HEK293 (cell line): ENCODE results near the gene FHIT.

Source experiments
- CTCF ChIA-PET: fragments of 350-600 bp; formaldehyde crosslinking; extraction: SDS; loops from one replicate; lab custom pipeline; 2021; ENCODE audit warnings: antibody characterized with exemption; lab: Yijun Ruan, JAX
- POLR2A ChIA-PET: fragments of 300-600 bp; formaldehyde crosslinking; extraction: SDS; loops from one replicate; lab custom pipeline; 2020; ENCODE audit warnings: antibody characterized with exemption, inconsistent platforms; lab: Yijun Ruan, JAX
- H3K27ac ChIP-seq: fragments of 200-500 bp; sonication (Bioruptor generic); 2 replicates; pipeline ENCODE4 v1.5.1; 2014; ENCODE audit warnings: low read depth, low read length, control low read depth, inconsistent platforms; ENCODE audit errors: extremely low read depth
- H3K36me3 ChIP-seq, 2 experiments: fragments of 200-500 bp in 1 of 2; sonication (Bioruptor generic) in 1 of 2; 1 replicate in 1 of 2; 2 replicates in 1 of 2; pipeline ENCODE4 v1.5.1; 2014 to 2017; ENCODE audit warnings: inconsistent platforms in 2 of 2, low read length in 2 of 2; ENCODE audit not compliant: control insufficient read depth in 2 of 2, insufficient read depth in 1 of 2
- H3K4me1 ChIP-seq: fragments of 200-500 bp; sonication (Bioruptor generic); 2 replicates; pipeline ENCODE4 v1.5.1; 2014; ENCODE audit warnings: mild to moderate bottlenecking, low read length, inconsistent platforms; ENCODE audit not compliant: control insufficient read depth, insufficient read depth
- H3K4me3 ChIP-seq: 2 replicates; pipeline ENCODE4 v1.5.1; 2011; ENCODE audit warnings: low read depth, mild to moderate bottlenecking, control low read depth, low read length, moderate library complexity
- H3K9me3 ChIP-seq: fragments of 200-500 bp; sonication (Bioruptor generic); 2 replicates; pipeline ENCODE4 v1.5.1; 2014; ENCODE audit warnings: low read depth, low read length, inconsistent platforms; ENCODE audit not compliant: control insufficient read depth, insufficient read depth
- KLF16 ChIP-seq: fragments of 450-650 bp; formaldehyde crosslinking; IDR thresholded peaks from 2 replicates; pipeline ENCODE4 v1.5.1; 2017; ENCODE audit warnings: missing biosample characterization, missing genetic modification characterization
- KLF9 ChIP-seq: fragments of 450-650 bp; formaldehyde crosslinking; IDR thresholded peaks from 2 replicates; pipeline ENCODE4 v1.5.1; 2016; ENCODE audit warnings: missing biosample characterization, missing genetic modification characterization, low read depth
- REPIN1 ChIP-seq: fragments of 450-650 bp; formaldehyde crosslinking; IDR thresholded peaks from 2 replicates; pipeline ENCODE4 v1.5.1; 2017; ENCODE audit warnings: missing biosample characterization, missing genetic modification characterization, low read depth
- TSHZ1 ChIP-seq: fragments of 450-650 bp; formaldehyde crosslinking; IDR thresholded peaks from 2 replicates; pipeline ENCODE4 v1.5.1; 2016; ENCODE audit warnings: missing biosample characterization, missing genetic modification characterization, borderline replicate concordance
- ZNF133 ChIP-seq: fragments of 450-650 bp; formaldehyde crosslinking; IDR thresholded peaks from 2 replicates; pipeline ENCODE4 v1.5.1; 2016; ENCODE audit warnings: missing biosample characterization, missing genetic modification characterization
- ZNF148 ChIP-seq: fragments of 450-650 bp; formaldehyde crosslinking; IDR thresholded peaks from 2 replicates; pipeline ENCODE4 v1.5.0; 2017; ENCODE audit warnings: missing biosample characterization, missing genetic modification characterization, borderline replicate concordance
- ZNF211 ChIP-seq: fragments of 450-650 bp; formaldehyde crosslinking; IDR thresholded peaks from 2 replicates; pipeline ENCODE4 v1.5.1; 2016; ENCODE audit warnings: low read depth, missing biosample characterization, missing genetic modification characterization
- ZNF510 ChIP-seq: fragments of 450-650 bp; formaldehyde crosslinking; IDR thresholded peaks from 2 replicates; pipeline ENCODE4 v1.5.1; 2018; ENCODE audit warnings: mild to moderate bottlenecking, missing genetic modification characterization, missing biosample characterization; ENCODE audit not compliant: insufficient replicate concordance
- ZNF513 ChIP-seq: fragments of 450-650 bp; IDR thresholded peaks from 2 replicates; pipeline ENCODE4 v1.5.1; 2018; ENCODE audit warnings: missing biosample characterization, missing genetic modification characterization
- ZNF518A ChIP-seq: fragments of 450-650 bp; formaldehyde crosslinking; conservative IDR thresholded peaks from 2 replicates; pipeline ENCODE4 v1.5.1; 2016; ENCODE audit warnings: low read depth, missing biosample characterization, missing genetic modification characterization
- ZNF639 ChIP-seq: fragments of 450-650 bp; formaldehyde crosslinking; IDR thresholded peaks from 2 replicates; pipeline ENCODE4 v1.5.1; 2016; ENCODE audit warnings: missing biosample characterization, missing genetic modification characterization

The FHIT gene

GRCh38 chr3:60136601-60137000, 1114.7 kb downstream of the FHIT start:
- H3K4me1 ChIP-seq: no peaks in the 10 kb centered on the region
- no peak for TF ChIP-seq KLF16 (tag by site-specific recombination)
- no peak for TF ChIP-seq ZNF518A (tag by site-specific recombination)
- no peak for TF ChIP-seq ZNF148 (tag by site-specific recombination)
- TF ChIP-seq ZNF211 (tag by site-specific recombination): no peak
- no peak for TF ChIP-seq ZNF510 (tag by site-specific recombination)
- no peak for TF ChIP-seq ZNF639
- no peak for TF ChIP-seq ZNF133 (tag by site-specific recombination)
- no peak for TF ChIP-seq REPIN1 (tag by site-specific recombination)
- TF ChIP-seq TSHZ1 (tag by site-specific recombination): no peak
- TF ChIP-seq KLF9 (tag by site-specific recombination): no peak
- TF ChIP-seq ZNF513 (tag by site-specific recombination): no peak
- POLR2A ChIA-PET: no interaction called here
- H3K36me3 ChIP-seq: no peaks in the 10 kb centered on the region
- no peak overlapping the region for H3K4me3 ChIP-seq
- H3K27ac ChIP-seq: no peak overlapping the region
- CTCF ChIA-PET: no interaction called here
- H3K9me3 ChIP-seq: no peaks in the 10 kb centered on the region
